ENCODE measurements around the gene CACNA1D. TPM values are rescaled to one million over a fixed set of nuclear protein-coding genes. Genes with fewer than 3 reads are reported as not detected.

Gene CACNA1D
- total and polyA plus RNA-seq, 9 of the 15 experiments (the other 6 are each of a cell fraction or from before 2014, with no cell fraction given): 0.29 TPM; not detected in 8

DNA sequence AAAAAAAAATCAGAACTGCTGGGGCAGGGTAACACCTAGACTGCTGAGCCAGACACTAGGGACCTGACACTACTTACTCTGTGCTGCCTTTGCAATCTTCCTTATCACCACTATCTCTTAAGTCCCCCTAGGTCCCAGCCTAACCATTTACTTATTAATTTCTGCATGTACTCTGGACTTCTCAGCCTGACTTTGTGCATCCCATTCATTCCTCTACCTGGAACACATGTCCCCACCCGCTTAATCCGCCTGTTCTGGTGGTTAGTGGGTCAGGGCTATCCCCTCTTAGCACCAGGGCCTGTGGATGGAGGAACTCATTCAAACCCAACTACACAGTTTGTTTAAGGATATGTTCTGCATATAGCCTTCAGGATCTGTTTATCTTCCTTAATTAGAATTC, 5.0 kb upstream of the CACNA1D start:
- WGBS (ENCODE audit: insufficient coverage, low coverage, missing lambda C conversion rate): 7% methylated on average over 2 of the region's 2 CpGs
- no peaks in the 10 kb centered on the region for H3K36me3 ChIP-seq (ENCODE audit: control insufficient read depth, insufficient read depth, low read length)
- no peaks in the 10 kb centered on the region for H3K79me2 ChIP-seq (ENCODE audit: control insufficient read depth, insufficient read depth, low read length)
- ChIA-PET CTCF (ENCODE audit: low intra/inter-chr PET ratio) (no interaction called here), POLR2A (no interaction called here)
- in situ Hi-C loops (cut with MboI): no loop called here
- no peak overlapping the region for H3K9ac ChIP-seq (ENCODE audit: insufficient read depth in 1 of 2, low read depth in 2 of 2, low read length in 2 of 2)
- H2AFZ ChIP-seq (ENCODE audit: low read depth, low read length): no peak overlapping the region
- no peak for ATAC-seq
- no TSS peak for BruUV-seq (replicated peaks)
- no peaks in the 10 kb centered on the region for H3K9me1 ChIP-seq (ENCODE audit: control insufficient read depth, insufficient read depth, low read length)
- H3K4me2 ChIP-seq (ENCODE audit: insufficient read depth, low read length): no peak overlapping the region
- peaks cover 0 to 5% of the 10 kb centered on the region in 2 experiments; a peak in 1 of 5 replicates for H3K4me1 ChIP-seq (replicated peaks in 1 of 2; ENCODE audit: control insufficient read depth in 2 of 2, insufficient read depth in 2 of 2, low read length in 2 of 2)
- H3K9me3 ChIP-seq (replicated peaks; ENCODE audit: control insufficient read depth, insufficient read depth, low read depth, low read length): no peaks in the 10 kb centered on the region
- peaks cover 0 to 2% of the 10 kb centered on the region in 2 experiments; a peak in 3 of 5 replicates for H3K27me3 ChIP-seq (ENCODE audit: control insufficient read depth in 2 of 2, insufficient read depth in 2 of 2, low read length in 2 of 2)
- no peak for FAIRE-seq
- H3K4me3 ChIP-seq: no peak overlapping the region
- intact Hi-C loops (cut with micrococcal nuclease): no loop called here
- no peak overlapping the region for H3K27ac ChIP-seq (ENCODE audit: extremely low read depth, low read depth, low read length)
- DNase-seq (ENCODE audit: extremely low read depth in 1 of 4, low spot score in 3 of 4): no peak
- H4K20me1 ChIP-seq (replicated peaks; ENCODE audit: control insufficient read depth, insufficient read depth, low read length): no peaks in the 10 kb centered on the region
- TF ChIP-seq, protein P1, sequence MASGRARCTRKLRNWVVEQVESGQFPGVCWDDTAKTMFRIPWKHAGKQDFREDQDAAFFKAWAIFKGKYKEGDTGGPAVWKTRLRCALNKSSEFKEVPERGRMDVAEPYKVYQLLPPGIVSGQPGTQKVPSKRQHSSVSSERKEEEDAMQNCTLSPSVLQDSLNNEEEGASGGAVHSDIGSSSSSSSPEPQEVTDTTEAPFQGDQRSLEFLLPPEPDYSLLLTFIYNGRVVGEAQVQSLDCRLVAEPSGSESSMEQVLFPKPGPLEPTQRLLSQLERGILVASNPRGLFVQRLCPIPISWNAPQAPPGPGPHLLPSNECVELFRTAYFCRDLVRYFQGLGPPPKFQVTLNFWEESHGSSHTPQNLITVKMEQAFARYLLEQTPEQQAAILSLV (tag; IDR thresholded peaks at IDR 0.05): no peak
- TF ChIP-seq TCF7 (IDR thresholded peaks at IDR 0.05; ENCODE audit: borderline replicate concordance) (no peak), ETV1 (tag; conservative IDR thresholded peaks at IDR 0.05; ENCODE audit: low read depth) (no peak), ZNF146 (CRISPR knock-in tag; IDR thresholded peaks at IDR 0.05; ENCODE audit: unreplicated experiment) (no peak), SRSF9 (IDR thresholded peaks at IDR 0.05; ENCODE audit: borderline replicate concordance, low read depth, low read length) (no peak), ZNF79 (CRISPR knock-in tag; IDR thresholded peaks at IDR 0.05; ENCODE audit: low read depth) (no peak), CBX2 (IDR thresholded peaks at IDR 0.05; ENCODE audit: insufficient read depth, low read length, poor library complexity, severe bottlenecking) (no peak), JUND (IDR thresholded peaks at IDR 0.05; ENCODE audit: borderline replicate concordance, low read depth, low read length) (no peak), JUND (tag; IDR thresholded peaks at IDR 0.05; ENCODE audit: borderline replicate concordance, low read depth, low read length) (no peak), ARHGAP35 (IDR thresholded peaks at IDR 0.05; ENCODE audit: partially characterized antibody) (no peak), NFE2 (IDR thresholded peaks at IDR 0.05; ENCODE audit: low read depth) (no peak), KAT8 (IDR thresholded peaks at IDR 0.05; ENCODE audit: low read depth) (no peak)
- TF ChIP-seq, protein P2, sequence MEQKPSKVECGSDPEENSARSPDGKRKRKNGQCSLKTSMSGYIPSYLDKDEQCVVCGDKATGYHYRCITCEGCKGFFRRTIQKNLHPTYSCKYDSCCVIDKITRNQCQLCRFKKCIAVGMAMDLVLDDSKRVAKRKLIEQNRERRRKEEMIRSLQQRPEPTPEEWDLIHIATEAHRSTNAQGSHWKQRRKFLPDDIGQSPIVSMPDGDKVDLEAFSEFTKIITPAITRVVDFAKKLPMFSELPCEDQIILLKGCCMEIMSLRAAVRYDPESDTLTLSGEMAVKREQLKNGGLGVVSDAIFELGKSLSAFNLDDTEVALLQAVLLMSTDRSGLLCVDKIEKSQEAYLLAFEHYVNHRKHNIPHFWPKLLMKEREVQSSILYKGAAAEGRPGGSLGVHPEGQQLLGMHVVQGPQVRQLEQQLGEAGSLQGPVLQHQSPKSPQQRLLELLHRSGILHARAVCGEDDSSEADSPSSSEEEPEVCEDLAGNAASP (IDR thresholded peaks at IDR 0.05): no peak
- TF ChIP-seq, protein P3, sequence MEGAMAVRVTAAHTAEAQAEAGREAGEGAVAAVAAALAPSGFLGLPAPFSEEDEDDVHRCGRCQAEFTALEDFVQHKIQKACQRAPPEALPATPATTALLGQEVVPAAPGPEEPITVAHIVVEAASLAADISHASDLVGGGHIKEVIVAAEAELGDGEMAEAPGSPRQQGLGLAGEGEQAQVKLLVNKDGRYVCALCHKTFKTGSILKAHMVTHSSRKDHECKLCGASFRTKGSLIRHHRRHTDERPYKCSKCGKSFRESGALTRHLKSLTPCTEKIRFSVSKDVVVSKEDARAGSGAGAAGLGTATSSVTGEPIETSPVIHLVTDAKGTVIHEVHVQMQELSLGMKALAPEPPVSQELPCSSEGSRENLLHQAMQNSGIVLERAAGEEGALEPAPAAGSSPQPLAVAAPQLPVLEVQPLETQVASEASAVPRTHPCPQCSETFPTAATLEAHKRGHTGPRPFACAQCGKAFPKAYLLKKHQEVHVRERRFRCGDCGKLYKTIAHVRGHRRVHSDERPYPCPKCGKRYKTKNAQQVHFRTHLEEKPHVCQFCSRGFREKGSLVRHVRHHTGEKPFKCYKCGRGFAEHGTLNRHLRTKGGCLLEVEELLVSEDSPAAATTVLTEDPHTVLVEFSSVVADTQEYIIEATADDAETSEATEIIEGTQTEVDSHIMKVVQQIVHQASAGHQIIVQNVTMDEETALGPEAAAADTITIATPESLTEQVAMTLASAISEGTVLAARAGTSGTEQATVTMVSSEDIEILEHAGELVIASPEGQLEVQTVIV (CRISPR knock-in tag; IDR thresholded peaks at IDR 0.05; ENCODE audit: borderline replicate concordance): no peak
- TF ChIP-seq, protein P4, sequence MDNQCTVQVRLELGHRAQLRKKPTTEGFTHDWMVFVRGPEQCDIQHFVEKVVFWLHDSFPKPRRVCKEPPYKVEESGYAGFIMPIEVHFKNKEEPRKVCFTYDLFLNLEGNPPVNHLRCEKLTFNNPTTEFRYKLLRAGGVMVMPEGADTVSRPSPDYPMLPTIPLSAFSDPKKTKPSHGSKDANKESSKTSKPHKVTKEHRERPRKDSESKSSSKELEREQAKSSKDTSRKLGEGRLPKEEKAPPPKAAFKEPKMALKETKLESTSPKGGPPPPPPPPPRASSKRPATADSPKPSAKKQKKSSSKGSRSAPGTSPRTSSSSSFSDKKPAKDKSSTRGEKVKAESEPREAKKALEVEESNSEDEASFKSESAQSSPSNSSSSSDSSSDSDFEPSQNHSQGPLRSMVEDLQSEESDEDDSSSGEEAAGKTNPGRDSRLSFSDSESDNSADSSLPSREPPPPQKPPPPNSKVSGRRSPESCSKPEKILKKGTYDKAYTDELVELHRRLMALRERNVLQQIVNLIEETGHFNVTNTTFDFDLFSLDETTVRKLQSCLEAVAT (IDR thresholded peaks at IDR 0.05): no peak
- TF ChIP-seq, protein P5, sequence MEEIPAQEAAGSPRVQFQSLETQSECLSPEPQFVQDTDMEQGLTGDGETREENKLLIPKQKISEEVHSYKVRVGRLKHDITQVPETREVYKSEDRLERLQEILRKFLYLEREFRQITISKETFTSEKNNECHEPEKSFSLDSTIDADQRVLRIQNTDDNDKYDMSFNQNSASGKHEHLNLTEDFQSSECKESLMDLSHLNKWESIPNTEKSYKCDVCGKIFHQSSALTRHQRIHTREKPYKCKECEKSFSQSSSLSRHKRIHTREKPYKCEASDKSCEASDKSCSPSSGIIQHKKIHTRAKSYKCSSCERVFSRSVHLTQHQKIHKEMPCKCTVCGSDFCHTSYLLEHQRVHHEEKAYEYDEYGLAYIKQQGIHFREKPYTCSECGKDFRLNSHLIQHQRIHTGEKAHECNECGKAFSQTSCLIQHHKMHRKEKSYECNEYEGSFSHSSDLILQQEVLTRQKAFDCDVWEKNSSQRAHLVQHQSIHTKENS (CRISPR knock-in tag; IDR thresholded peaks at IDR 0.05): no peak

All from K562 (cell line).